HEK293 (cell line): Measurements from ENCODE around the gene DNAJC22.

Source experiments
- CTCF ChIA-PET: fragments of 350-600 bp; formaldehyde crosslinking; extraction: SDS; loops from one replicate; lab custom pipeline; 2021; ENCODE audit warnings: antibody characterized with exemption; lab: Yijun Ruan, JAX
- POLR2A ChIA-PET: fragments of 300-600 bp; formaldehyde crosslinking; extraction: SDS; loops from one replicate; lab custom pipeline; 2020; ENCODE audit warnings: antibody characterized with exemption, inconsistent platforms; lab: Yijun Ruan, JAX
- H3K27ac ChIP-seq: fragments of 200-500 bp; sonication (Bioruptor generic); 2 replicates; pipeline ENCODE4 v1.5.1; 2014; ENCODE audit warnings: low read depth, low read length, control low read depth, inconsistent platforms; ENCODE audit errors: extremely low read depth
- H3K36me3 ChIP-seq, 2 experiments: fragments of 200-500 bp in 1 of 2; sonication (Bioruptor generic) in 1 of 2; 1 replicate in 1 of 2; 2 replicates in 1 of 2; pipeline ENCODE4 v1.5.1; 2014 to 2017; ENCODE audit warnings: inconsistent platforms in 2 of 2, low read length in 2 of 2; ENCODE audit not compliant: control insufficient read depth in 2 of 2, insufficient read depth in 1 of 2
- H3K4me1 ChIP-seq: fragments of 200-500 bp; sonication (Bioruptor generic); 2 replicates; pipeline ENCODE4 v1.5.1; 2014; ENCODE audit warnings: mild to moderate bottlenecking, low read length, inconsistent platforms; ENCODE audit not compliant: control insufficient read depth, insufficient read depth
- H3K4me3 ChIP-seq: 2 replicates; pipeline ENCODE4 v1.5.1; 2011; ENCODE audit warnings: low read depth, mild to moderate bottlenecking, control low read depth, low read length, moderate library complexity
- H3K9me3 ChIP-seq: fragments of 200-500 bp; sonication (Bioruptor generic); 2 replicates; pipeline ENCODE4 v1.5.1; 2014; ENCODE audit warnings: low read depth, low read length, inconsistent platforms; ENCODE audit not compliant: control insufficient read depth, insufficient read depth
- GLI2 ChIP-seq: fragments of 450-650 bp; formaldehyde crosslinking; IDR thresholded peaks from 2 replicates; pipeline ENCODE4; 2017; ENCODE audit warnings: missing biosample characterization, missing genetic modification characterization, low read depth, borderline replicate concordance
- GLIS1 ChIP-seq: fragments of 450-650 bp; formaldehyde crosslinking; IDR thresholded peaks from 2 replicates; pipeline ENCODE4 v1.5.1; 2016; ENCODE audit warnings: missing biosample characterization, missing genetic modification characterization
- GLIS2 ChIP-seq: fragments of 450-650 bp; formaldehyde crosslinking; IDR thresholded peaks from 2 replicates; pipeline ENCODE4 v1.5.1; 2016; ENCODE audit warnings: missing biosample characterization, missing genetic modification characterization
- HOXD13 ChIP-seq: sonication (generic); formaldehyde crosslinking; IDR thresholded peaks from 2 replicates; pipeline ENCODE4 v1.8.0; 2022; ENCODE audit warnings: missing genetic modification reagents, borderline replicate concordance
- KLF16 ChIP-seq: fragments of 450-650 bp; formaldehyde crosslinking; IDR thresholded peaks from 2 replicates; pipeline ENCODE4 v1.5.1; 2017; ENCODE audit warnings: missing biosample characterization, missing genetic modification characterization
- KLF8 ChIP-seq: fragments of 450-650 bp; formaldehyde crosslinking; IDR thresholded peaks from 2 replicates; pipeline ENCODE4 v1.5.1; 2016; ENCODE audit warnings: missing biosample characterization, missing genetic modification characterization
- MEIS1 ChIP-seq: sonication (generic); formaldehyde crosslinking; IDR thresholded peaks from 2 replicates; pipeline ENCODE4 v1.8.1; 2022; ENCODE audit warnings: missing genetic modification reagents, mild to moderate bottlenecking, borderline replicate concordance
- SP2 ChIP-seq: fragments of 450-650 bp; formaldehyde crosslinking; IDR thresholded peaks from 2 replicates; pipeline ENCODE4 v1.5.1; 2016; ENCODE audit warnings: missing biosample characterization, missing genetic modification characterization
- SP7 ChIP-seq: fragments of 450-650 bp; formaldehyde crosslinking; IDR thresholded peaks from 2 replicates; pipeline ENCODE4 v1.5.1; 2016; ENCODE audit warnings: missing biosample characterization, missing genetic modification characterization
- TRIM28 ChIP-seq: IDR thresholded peaks from 2 replicates; pipeline ENCODE4 v1.6.1; 2011; ENCODE audit warnings: low read length, control low read depth, borderline replicate concordance
- YY2 ChIP-seq: fragments of 450-650 bp; formaldehyde crosslinking; IDR thresholded peaks from 2 replicates; pipeline ENCODE4 v1.5.1; 2016; ENCODE audit warnings: missing biosample characterization, missing genetic modification characterization
- ZBTB17 ChIP-seq: fragments of 450-650 bp; formaldehyde crosslinking; IDR thresholded peaks from 2 replicates; pipeline ENCODE4 v1.5.1; 2016; ENCODE audit warnings: missing biosample characterization, missing genetic modification characterization
- ZEB2 ChIP-seq: fragments of 450-650 bp; formaldehyde crosslinking; IDR thresholded peaks from 2 replicates; pipeline ENCODE4 v1.5.1; 2016; ENCODE audit warnings: missing biosample characterization, missing genetic modification characterization
- ZIC2 ChIP-seq: fragments of 450-650 bp; formaldehyde crosslinking; IDR thresholded peaks from 2 replicates; pipeline ENCODE4 v1.5.1; 2016; ENCODE audit warnings: missing biosample characterization, missing genetic modification characterization
- ZNF174 ChIP-seq: fragments of 450-650 bp; formaldehyde crosslinking; IDR thresholded peaks from 2 replicates; pipeline ENCODE4 v1.5.0; 2017; ENCODE audit warnings: missing biosample characterization, mild to moderate bottlenecking, missing genetic modification characterization
- ZNF311 ChIP-seq: fragments of 450-650 bp; formaldehyde crosslinking; IDR thresholded peaks from 2 replicates; pipeline ENCODE4 v1.5.1; 2017; ENCODE audit warnings: missing biosample characterization, missing genetic modification characterization, borderline replicate concordance
- ZNF341 ChIP-seq: fragments of 450-650 bp; formaldehyde crosslinking; IDR thresholded peaks from 2 replicates; pipeline ENCODE4; 2016; ENCODE audit warnings: low read depth, missing biosample characterization, missing genetic modification characterization
- ZNF404 ChIP-seq: fragments of 450-650 bp; formaldehyde crosslinking; IDR thresholded peaks from 2 replicates; pipeline ENCODE4 v1.5.1; 2017; ENCODE audit warnings: missing biosample characterization, missing genetic modification characterization
- ZNF488 ChIP-seq: fragments of 450-650 bp; formaldehyde crosslinking; IDR thresholded peaks from 2 replicates; pipeline ENCODE4 v1.5.1; 2016; ENCODE audit warnings: missing biosample characterization, missing genetic modification characterization
- ZNF529 ChIP-seq: fragments of 450-650 bp; formaldehyde crosslinking; IDR thresholded peaks from 2 replicates; pipeline ENCODE4 v1.5.1; 2017; ENCODE audit warnings: missing genetic modification characterization, missing biosample characterization; ENCODE audit not compliant: insufficient replicate concordance
- ZNF571 ChIP-seq: fragments of 450-650 bp; formaldehyde crosslinking; IDR thresholded peaks from 2 replicates; pipeline ENCODE4 v1.5.0; 2017; ENCODE audit warnings: missing biosample characterization, missing genetic modification characterization
- ZNF621 ChIP-seq: fragments of 450-650 bp; formaldehyde crosslinking; IDR thresholded peaks from 2 replicates; pipeline ENCODE4 v1.5.1; 2017; ENCODE audit warnings: missing biosample characterization, missing genetic modification characterization
- ZNF645 ChIP-seq: fragments of 450-650 bp; formaldehyde crosslinking; IDR thresholded peaks from 2 replicates; pipeline ENCODE4; 2016; ENCODE audit warnings: missing biosample characterization, missing genetic modification characterization
- ZNF664 ChIP-seq: fragments of 450-650 bp; formaldehyde crosslinking; IDR thresholded peaks from 2 replicates; pipeline ENCODE4 v1.5.1; 2016; ENCODE audit warnings: missing biosample characterization, missing genetic modification characterization
- ZNF792 ChIP-seq: fragments of 450-650 bp; formaldehyde crosslinking; IDR thresholded peaks from 2 replicates; pipeline ENCODE4 v1.5.1; 2016; ENCODE audit warnings: missing biosample characterization, missing genetic modification characterization
- ZSCAN4 ChIP-seq: fragments of 450-650 bp; formaldehyde crosslinking; IDR thresholded peaks from 2 replicates; pipeline ENCODE4 v1.5.1; 2017; ENCODE audit warnings: missing biosample characterization, missing genetic modification characterization
- TF ChIP-seq, protein P1 (sequence below): fragments of 450-650 bp; formaldehyde crosslinking; IDR thresholded peaks from 2 replicates; pipeline ENCODE4 v1.5.1; 2016; ENCODE audit warnings: missing biosample characterization, missing genetic modification characterization

The DNAJC22 gene

DNA sequence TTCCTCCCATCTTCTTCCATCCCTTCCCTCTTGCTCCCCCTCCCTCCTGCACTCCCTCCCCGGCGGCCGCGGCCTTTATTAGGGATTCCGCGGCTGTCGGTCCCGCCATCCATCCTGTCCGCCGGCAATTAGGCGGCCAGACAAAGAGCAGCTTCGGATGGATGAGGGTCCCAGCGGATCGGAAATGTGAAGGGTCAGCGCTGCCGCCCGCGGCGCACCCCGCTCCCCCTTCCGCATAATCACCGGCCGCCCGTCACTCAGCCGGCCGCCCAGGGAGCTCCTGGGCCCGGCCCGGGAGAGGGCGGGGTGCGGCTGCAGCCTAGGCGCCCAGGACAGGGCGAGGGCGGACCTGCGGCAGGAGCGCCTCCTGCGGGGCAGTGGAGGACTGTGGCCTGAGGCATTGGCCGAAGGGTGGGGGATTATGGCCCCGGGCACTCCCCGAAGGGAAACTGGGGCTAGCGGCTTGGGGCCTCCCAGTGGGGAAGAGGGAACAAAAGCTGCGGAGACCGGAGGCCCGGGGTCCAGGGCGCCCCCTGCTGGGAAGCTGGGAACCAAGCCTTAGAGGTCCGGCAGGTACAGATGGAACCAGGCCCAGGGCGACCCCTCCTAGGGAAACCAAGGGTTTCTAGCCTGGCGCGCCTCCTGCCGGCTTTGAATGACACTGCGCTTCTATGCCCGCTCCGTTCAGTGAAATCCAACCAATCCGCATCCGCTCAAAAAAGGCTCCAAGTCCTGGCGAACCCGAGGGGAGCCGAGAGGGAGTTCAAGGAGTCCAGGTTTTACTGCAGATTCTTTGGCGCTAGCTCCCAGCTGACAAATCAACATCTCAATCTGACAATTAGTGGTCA lies 4.4 kb upstream of the DNAJC22 start (continued):
- TF ChIP-seq, protein P1, sequence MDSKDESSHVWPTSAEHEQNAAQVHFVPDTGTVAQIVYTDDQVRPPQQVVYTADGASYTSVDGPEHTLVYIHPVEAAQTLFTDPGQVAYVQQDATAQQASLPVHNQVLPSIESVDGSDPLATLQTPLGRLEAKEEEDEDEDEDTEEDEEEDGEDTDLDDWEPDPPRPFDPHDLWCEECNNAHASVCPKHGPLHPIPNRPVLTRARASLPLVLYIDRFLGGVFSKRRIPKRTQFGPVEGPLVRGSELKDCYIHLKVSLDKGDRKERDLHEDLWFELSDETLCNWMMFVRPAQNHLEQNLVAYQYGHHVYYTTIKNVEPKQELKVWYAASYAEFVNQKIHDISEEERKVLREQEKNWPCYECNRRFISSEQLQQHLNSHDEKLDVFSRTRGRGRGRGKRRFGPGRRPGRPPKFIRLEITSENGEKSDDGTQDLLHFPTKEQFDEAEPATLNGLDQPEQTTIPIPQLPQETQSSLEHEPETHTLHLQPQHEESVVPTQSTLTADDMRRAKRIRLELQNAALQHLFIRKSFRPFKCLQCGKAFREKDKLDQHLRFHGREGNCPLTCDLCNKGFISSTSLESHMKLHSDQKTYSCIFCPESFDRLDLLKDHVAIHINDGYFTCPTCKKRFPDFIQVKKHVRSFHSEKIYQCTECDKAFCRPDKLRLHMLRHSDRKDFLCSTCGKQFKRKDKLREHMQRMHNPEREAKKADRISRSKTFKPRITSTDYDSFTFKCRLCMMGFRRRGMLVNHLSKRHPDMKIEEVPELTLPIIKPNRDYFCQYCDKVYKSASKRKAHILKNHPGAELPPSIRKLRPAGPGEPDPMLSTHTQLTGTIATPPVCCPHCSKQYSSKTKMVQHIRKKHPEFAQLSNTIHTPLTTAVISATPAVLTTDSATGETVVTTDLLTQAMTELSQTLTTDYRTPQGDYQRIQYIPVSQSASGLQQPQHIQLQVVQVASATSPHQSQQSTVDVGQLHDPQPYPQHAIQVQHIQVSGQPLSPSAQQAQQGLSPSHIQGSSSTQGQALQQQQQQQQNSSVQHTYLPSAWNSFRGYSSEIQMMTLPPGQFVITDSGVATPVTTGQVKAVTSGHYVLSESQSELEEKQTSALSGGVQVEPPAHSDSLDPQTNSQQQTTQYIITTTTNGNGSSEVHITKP (tag by site-specific recombination), result peak; percentile 48; the same call in 1 of the 2 replicates
- TF ChIP-seq HOXD13, result no peak
- TF ChIP-seq SP7 (tag by site-specific recombination), result 0 out of 2 replicates have a peak, but pooled peaks have one; percentile 39
- 0 out of 2 replicates have a peak, but pooled peaks have one; percentile 49 for TF ChIP-seq TRIM28

DNA sequence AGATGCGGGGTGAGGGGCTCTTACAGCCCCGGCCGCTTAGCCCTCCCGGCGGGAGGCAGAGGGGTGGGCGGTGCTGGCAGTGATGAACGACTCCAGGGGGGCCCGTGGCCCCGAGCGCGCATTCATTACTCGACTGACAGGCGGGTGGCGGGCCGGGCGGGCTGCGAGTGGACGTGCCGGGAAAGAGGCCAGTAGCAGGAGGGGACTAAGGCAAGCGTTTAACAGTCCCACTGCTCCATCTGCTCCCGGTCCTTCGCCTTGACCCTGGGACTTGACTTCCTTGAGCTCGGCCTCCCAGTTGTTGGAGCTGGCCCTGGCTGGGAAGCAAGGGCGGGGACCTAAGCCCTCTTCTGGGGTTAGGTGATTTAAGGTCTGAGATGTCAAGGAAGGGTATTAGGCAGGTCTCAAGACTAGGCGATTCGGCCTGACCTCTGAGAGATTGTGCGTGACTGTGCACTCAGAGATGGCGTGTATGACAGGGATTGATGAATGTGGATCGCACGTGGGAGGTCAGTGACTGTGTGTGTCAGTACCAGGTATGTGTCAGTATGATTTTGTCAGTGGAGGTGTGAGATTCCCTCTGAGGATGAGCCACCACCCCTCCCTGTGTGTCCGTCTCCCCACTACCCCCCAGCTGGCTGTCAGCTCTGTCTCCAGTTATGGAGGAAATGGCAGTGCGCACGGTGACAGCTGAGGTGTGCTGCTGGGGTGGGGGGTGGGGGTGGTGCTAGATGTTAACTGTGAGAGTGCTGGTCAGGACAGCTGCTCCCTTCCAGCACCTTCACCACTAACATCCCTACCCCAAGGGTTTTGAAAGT lies 3.6 kb upstream of the DNAJC22 start:
- Histone ChIP-seq H3K36me3 (no peaks in the 10 kb centered on the region), H3K9me3 (no peaks in the 10 kb centered on the region), H3K27ac (peak overlapping the region; percentile 21; the same call in 1 of the 2 replicates), H3K4me1 (peaks cover 25% of the 10 kb centered on the region), H3K4me3 (peak overlapping the region; percentile 20)
- ChIA-PET CTCF (interaction anchor here (0.5 to 3.9 kb wide), 32 partner anchors 8 to 531 kb away, joined by 3 to 92 read pairs (median 5); partner anchors contain the start of genes PRPH, SPATS2 and TROAP), POLR2A (interaction anchor here (1.1 to 2.6 kb wide), 7 partner anchors 11 to 212 kb away, joined by 4 to 21 read pairs (median 6); partner anchors contain the start of genes SPATS2, TROAP and TUBA1B)
- TF ChIP-seq ZBTB17 (0 out of 2 replicates have a peak, but pooled peaks have one; percentile 12), ZNF792 (no peak), SP7 (tag by site-specific recombination) (peak; percentile 24; the same call in 1 of the 2 replicates), ZNF404 (no peak), ZNF529 (tag by site-specific recombination) (no peak), GLI2 (tag by site-specific recombination) (no peak), HOXD13 (no peak), ZEB2 (tag by site-specific recombination) (peak; percentile 59), ZNF645 (tag by site-specific recombination) (no peak), ZNF311 (tag by site-specific recombination) (no peak), ZNF488 (tag by site-specific recombination) (no peak), KLF8 (tag by site-specific recombination) (peak; percentile 17; the same call in 1 of the 2 replicates), ZNF174 (tag by site-specific recombination) (no peak), ZNF664 (tag by site-specific recombination) (no peak), ZIC2 (tag by site-specific recombination) (peak; percentile 4; the same call in 1 of the 2 replicates), ZSCAN4 (peak; percentile 39; the same call in 1 of the 2 replicates), SP2 (tag by site-specific recombination) (peak; percentile 65), ZNF621 (tag by site-specific recombination) (no peak), ZNF341 (tag by site-specific recombination) (peak; percentile 59; the same call in 1 of the 2 replicates), KLF16 (0 out of 2 replicates have a peak, but pooled peaks have one; percentile 11), MEIS1 (CRISPR knock-in tag) (no peak), ZNF571 (tag by site-specific recombination) (no peak), GLIS2 (0 out of 2 replicates have a peak, but pooled peaks have one; percentile 25), YY2 (tag by site-specific recombination) (peak; percentile 25; the same call in 1 of the 2 replicates), GLIS1 (tag by site-specific recombination) (peak; percentile 87)
